ENCODE data around the gene CEP78.

DNA sequence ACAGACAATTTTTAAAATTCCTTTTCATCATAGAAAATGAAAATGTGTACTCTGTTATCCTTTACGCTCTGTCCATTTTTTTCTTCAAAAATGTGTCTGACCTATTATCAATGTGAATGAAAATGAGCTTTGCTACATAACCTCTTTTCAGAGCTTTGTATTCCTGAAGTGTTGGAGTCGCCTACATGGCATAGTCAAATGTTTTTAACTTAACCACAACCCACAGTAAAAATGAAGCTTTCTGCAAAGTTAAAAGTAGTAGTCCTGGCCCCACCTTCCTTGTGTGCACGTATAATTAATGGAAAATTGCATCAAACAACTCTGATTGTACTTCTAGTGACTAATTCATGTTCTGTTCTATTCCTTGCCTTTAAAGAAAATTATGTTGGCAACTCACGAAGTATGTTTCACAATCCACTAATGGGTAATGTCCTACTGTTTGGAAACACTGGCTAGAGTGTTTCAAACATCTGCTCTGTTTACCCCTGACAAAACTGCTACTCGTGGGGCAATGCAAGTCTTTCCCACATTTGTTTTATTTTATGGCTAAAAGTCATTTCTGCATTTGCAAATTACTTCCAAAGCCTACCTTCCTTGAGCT, 42.4 kb downstream of the CEP78 start:
- TF ChIP-seq POLR2A (IDR thresholded peaks at IDR 0.05; ENCODE audit: extremely low read depth, insufficient read length): no peak
- no peak for TF ChIP-seq CTCF (IDR thresholded peaks at IDR 0.05; ENCODE audit: low read depth, low read length)
